CD4-positive, alpha-beta T cell treated with Interleukin-12 subunit alpha and Interleukin-12 subunit beta, for 1 hour (primary cell): Measurements from ENCODE around the gene ABTB2.
A peak's percentile ranks its signal among the peaks of the same experiment; 100 is the strongest.
"Not testable (repeated sequence)": the region's sequence is repeated elsewhere in the genome, so short reads cannot be mapped to it uniquely, and the experiment has no call there.

Experiments used
- DNase-seq: peaks from one replicate; pipeline ENCODE4 v3.0.0-alpha.2; 2020

The ABTB2 gene

DNA sequence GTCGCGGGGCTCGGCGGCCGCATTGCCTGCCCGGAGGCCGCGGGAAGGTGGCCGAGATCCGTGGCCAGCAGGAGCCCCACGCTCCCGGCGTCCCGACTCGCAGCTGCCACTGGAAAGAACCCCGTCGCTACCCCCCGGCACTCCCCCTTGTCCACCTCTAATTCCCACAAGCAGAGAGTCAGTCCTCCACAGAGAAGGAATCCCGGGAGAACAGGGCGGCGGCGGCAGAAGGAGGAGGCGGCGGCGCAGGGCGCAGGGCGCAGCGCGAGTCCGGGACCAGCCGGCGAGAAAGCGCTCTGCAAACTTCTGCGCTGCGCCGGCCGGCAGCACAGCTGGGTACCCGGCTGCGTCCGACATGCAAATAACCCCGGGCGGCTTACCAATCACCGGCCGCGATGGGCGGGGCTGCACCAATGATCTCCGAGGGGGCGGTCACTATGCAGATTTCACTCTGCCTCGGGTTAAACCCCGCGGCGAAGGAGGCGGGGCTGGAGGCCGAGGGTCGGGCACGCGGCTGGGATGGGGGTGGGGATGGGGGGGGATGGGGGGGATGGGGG is at the start of gene ABTB2:
Gene ABTB2 (minus strand): TSS at position 310 of the 557 bp plus-strand sequence.
- peak; percentile 97 for DNase-seq

DNA sequence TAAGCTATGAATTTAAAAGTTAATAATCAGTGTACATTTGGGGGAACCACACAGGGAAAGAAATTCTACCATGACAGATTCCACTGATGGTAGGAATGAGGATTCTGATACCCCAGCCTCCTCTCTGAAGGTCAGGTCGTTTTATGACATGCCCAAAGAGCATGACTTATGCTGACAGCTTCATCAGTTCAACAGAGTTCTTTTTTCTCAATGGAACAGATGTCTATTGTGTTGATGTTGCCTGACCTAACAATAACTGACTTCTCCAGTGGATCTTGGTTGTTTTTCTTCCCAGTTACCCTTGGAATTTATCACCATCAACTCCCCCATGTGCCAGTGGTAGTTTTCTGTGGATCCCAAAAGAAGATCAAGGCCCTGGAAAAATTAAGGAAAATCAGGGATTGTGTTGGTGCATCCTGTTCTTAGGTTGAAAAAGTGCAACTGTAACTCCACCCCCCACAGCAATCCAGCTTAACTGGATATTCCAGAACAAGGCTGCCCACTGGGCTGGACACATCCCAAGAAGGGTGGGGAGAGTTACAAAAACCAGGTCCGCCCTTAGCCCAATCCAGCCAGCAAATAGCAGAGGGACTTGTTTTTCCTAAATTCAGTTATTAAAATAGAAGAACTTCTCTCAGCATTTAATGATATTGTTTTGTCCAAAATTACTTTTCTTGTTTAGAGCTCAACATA is 49.5 kb upstream of the ABTB2 start:
- DNase-seq = no peak

GRCh38 chr11:34406413-34406812 is 48.6 kb upstream of the ABTB2 start:
- no peak for DNase-seq

GRCh38 chr11:34405079-34405858 is 47.5 kb upstream of the ABTB2 start:
- DNase-seq = no peak

GRCh38 chr11:34404280-34404679 is 46.5 kb upstream of the ABTB2 start:
- no peak for DNase-seq

- DNase-seq = no peak
Observed at GRCh38 chr11:34403431-34403830, 45.6 kb upstream of the ABTB2 start.

DNA sequence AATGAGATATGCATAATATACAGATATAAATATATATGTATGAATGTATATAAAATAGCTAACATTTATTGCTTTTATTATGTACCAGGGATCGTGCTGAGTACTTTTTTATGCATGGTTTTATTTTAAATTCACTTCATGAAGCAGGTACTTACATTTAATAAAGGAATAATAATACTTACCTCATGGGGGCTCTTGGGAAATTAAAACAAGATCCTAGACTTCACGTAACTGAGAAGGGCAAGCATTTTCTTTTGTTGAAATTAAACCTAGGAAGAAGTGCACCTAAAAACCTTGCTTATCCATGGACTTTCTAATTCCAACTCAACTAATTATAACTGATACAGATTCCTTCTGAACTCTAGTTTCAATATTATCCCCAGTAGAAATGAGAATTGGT is 40.0 kb upstream of the ABTB2 start:
- DNase-seq = no peak

DNA sequence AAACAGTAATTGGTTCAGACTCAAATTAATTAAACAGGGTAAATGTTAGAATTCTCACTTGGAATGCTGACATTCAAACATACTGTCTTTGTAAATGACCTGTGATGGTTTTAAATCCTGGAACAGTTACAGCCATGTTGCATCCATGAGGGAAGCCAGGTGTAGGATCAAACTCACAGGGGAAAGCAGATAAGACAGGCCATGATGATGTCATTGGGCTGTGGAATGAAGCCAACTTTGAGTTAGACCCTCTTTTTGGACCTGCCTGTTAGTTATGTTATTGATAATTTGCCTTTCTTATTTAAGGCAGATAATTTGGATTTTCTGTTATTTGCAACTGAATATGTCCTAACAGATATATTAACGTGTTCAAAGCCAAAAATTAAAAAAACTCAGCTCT is 39.3 kb upstream of the ABTB2 start:
- no peak for DNase-seq

DNA sequence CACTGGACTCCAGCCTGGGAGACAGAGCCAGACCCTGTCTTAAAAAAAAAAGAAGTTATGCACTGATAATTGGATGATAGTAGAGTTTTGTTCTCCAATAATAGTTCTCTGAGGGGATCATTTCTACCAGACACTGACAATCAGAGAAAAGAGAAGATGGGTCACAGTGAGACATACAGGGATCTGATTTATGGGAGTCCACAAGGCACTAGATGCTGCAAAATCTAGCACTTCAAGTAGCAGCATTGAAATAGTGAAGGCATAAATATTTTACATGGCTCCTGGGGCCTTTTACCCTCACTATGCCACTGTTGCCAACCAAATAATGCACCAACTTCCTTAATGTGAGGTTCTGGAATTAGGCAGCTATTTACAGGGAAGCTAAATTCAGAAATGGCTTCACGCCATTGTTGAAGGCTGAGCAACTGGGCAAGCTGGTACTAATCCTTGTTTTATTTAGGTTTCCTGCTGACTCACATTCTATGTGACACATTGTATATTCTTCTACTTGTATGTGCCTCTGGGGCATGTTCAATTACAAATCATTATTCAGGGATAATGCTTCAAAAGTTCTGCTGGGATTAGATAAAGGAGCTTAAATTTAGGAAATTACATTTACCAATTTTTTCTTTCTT is 38.2 kb upstream of the ABTB2 start:
- DNase-seq = no peak

DNA sequence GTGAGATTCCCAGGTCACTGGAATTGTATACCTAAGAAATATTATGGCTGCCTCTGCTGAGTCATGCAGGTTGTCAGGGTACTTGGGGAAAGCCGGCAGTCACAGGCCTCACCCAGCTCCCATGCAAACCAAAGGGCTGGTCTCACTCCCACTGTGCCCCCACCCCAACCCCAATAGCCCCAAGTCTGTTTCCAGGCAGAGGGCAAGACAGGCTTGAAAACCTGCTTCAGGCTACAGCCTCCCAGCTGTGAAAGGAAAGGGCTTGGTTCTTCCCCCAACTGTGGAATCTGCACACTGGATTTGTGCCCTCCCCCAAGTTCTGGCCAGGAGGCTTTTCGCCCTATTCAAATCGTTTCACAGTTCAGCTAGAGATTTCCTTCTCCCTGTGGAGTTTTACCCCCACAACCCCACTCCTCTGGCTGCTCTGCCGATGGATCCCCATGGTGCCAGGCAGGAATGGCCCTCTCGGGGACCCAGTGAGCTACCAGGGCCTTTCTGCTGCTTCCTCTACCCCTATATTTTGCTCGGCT is 37.0 kb upstream of the ABTB2 start:
- DNase-seq = no peak

DNA sequence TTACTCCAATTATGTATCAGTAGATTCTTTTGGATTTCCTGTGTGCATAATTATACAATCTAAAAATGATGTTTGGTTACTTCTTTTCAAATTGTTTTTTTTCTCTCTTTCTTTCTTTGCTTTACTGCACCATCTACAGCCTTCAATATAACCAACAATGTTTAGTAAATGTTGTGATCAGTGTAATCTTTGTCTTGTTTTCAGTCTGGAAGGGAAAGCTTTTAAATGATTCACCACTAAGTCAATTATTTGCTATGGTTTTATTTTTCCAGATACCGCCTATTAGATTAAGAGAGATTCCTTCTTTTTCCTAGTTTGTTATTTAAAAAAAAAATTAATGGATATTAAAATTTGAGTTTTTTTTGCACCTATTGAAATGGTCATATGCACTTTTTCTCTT is 29.8 kb upstream of the ABTB2 start:
- no peak for DNase-seq

DNA sequence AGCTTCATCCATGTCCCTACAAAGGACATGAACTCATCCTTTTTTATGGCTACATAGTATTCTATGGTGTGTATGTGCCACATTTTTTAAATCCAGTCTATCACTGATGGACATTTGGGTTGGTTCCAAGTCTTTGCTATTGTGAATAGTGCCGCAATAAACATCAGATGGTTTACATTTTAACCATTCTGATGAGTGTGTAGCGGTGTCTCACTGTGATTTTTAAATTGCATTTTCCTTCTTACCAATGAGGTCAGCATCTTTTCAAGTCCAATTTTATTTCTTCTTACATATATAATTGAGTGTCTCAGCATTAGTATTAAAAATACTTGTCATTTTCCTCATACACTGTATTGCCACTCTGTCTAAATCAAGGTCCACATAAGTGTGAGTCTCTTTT is 28.5 kb upstream of the ABTB2 start:
- DNase-seq = not testable (repeated sequence)

DNA sequence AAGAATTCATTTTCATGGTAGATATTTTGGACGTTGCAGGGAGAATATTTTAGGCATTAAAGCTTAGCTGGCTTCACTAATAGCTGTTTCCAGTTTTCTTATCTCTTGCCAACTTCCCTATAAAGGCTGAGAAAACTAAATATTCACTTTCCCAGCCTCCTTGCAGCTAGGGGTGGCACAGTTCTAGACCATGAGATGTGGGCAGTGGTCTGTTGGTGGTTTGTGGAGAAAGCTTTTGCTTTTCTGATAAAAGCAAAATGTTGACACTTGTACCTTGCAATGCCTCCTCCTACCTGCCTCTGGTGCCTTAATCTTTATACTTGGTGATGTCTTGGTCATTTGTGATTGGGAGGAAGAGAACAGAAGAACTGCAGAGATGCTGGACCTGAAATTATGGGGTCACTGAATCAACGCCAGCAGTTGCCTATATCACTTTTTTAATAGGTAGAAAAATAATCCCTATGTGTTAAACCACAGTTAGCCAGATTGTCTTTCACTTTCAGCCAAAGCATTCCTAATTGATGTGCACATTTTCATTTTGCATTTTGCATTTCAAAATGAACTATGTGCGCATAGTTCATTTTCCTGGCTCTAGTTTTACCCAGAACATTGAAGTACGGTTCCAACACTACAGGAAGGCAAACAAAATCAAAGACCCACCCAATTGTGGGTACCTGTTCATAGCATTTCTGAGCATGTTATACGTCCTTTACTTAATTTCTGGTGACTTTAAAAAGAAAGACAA is 24.9 kb upstream of the ABTB2 start:
- no peak for DNase-seq

DNA sequence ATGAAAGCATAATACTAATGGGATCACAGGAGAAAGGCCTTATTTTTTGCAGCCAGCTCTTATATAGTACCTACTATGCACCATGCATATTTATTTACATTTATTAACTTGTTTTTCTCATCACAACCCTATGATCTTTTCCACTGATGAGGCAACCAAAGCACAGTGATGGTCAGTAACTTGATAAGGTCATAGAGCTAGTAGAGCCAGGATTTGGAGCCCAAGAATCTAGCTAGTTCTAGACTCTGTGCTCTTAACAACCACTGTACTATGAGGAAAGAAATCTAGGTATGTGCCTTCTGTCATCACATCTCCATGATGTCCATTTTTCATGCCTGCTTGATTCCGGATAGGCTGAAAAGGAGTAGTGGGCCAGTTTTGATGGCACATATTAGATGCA is 24.0 kb upstream of the ABTB2 start:
- DNase-seq = no peak

DNA sequence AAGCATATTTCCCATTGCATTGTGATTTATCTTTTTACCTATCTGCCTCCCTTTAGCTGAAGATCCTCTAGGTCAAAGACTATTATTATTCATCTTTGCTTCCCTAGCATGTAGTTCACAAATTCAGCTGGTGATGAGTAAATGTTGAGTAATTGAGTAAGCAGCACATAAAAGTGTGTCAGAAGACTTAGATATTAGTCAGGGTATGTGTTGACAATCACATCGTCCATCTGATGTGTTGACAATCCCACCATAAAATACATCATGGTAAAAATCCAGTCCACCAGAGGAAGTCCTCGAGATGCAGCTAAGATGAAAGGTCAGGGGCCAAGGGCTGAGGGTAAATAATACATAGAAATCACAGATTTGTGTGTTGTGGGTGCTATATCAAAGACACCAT is 22.9 kb upstream of the ABTB2 start:
- no peak for DNase-seq

DNA sequence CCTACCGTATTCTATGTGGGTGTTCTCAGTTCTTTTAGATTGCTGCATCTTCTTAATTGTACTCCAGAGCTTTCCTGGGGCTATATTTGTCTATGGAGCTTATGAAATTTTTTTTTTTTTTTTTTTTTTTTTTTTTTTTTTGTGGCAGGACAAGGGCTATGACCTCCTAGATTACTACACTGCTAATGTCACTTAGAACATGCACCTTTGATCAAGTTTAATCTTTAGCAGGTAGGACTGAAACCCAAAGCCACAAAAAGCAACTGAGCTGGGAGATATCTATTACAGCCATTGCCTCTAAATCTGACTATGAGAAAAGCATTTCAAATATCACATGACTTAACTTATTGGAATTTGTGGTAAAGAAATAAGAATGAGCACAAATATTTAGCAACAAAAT is 21.7 kb upstream of the ABTB2 start:
- DNase-seq = no peak

DNA sequence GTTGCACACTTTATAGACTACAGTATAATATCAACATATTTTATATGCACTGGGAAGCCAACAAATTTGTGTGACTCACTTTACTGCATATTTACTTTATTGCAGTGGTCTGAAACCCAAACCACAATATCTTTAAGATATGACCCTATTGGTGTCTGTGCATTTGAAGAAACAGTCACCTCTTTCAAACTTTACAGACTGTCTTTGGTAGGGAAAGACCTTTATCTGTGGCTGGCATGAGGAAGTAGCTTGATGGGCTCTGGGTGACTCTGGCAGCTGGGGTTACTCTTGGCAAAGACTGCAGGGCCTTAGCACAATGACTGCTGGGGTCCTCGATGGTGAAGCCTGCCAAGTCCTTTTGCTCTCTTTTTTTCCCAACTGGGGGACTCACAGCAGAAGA is 21.3 kb upstream of the ABTB2 start:
- no peak for DNase-seq

DNA sequence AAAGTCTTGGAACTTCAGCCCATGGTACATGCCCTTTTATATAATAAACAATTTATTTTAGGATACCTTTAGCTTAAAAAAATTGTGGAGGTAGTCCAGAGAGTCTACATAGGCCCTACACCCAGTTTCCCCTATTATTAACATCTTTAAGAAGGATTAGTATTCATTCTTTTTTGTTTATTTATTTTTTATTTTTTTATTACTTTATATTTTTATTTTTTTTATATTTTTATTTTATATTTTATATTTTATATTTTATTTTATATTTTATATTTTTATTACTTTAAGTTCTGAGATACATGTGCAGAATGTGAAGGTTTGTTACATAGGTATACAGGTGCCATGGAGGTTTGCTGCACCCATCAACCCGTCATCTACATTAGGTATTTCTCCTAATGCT is 15.9 kb upstream of the ABTB2 start:
- no peak for DNase-seq

DNA sequence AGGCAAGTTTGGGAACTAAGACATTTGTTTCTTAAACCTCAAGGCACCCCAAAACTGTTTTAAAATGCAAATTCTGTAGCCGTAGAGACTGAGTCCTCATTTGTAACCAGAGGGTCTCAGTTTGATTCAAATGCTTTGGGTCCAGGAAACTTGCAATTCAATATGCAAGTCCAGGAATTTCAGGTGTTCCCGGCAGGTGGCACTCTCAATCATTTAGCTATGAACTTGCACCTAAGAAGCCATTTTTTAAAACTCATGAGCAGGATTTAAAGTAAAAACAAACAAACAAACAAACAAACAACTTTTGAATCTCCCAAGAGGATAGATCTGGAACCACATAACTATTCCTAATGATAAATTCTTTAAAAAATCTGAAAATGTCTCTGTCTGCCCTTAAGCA is 8.7 kb upstream of the ABTB2 start:
- no peak for DNase-seq

DNA sequence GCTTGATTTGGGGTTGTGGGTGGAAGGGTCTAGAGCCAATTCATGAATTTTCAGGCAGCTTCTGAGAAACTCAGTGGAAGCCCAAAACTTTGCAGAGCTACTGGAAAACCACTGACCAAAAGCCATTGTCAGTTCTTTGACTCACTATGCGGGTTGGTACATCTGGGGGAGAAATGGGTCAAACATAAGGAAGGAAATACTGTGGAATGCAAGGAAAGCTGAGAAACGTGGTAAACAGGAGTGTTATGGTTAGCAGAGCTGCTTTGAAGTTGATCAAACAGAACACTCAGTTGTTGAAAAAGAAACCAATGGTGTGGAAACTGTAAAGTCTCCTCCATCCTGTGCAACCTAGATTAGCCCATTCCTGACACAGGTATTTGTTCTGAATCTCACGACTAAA is 6.3 kb upstream of the ABTB2 start:
- DNase-seq = no peak

GRCh38 chr11:34363363-34364084 is 5.7 kb upstream of the ABTB2 start:
- no peak for DNase-seq

DNA sequence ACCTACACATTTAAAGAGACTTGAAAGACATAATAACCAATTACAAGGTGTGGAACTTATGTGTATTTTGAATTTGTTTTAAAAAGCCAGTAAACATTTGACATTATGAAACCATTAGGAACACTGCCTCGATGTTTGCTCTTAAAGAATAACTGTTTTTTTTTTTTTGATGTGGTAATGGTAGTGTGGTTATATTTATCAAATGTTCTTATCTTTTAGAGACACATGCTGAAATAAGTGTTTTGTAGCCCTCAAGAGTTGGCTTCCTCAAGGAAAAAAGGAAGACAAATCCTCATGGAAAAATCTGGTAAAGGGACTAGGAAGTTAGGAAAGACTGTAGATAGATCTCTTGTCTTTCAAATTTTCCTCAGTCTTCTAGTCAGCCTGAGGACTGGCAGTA is 2.2 kb upstream of the ABTB2 start:
- no peak for DNase-seq
